NCI-H1436 (cell line): ENCODE results near the gene ATP1B2.
"Not testable (repeated sequence)": the region's sequence is repeated elsewhere in the genome, so short reads cannot be mapped to it uniquely, and the experiment has no call there.

Experiments used
- DNase-seq: peaks from one replicate; lab custom pipeline; 2025; lab: John Stamatoyannopoulos, UW

Gene ATP1B2

DNA sequence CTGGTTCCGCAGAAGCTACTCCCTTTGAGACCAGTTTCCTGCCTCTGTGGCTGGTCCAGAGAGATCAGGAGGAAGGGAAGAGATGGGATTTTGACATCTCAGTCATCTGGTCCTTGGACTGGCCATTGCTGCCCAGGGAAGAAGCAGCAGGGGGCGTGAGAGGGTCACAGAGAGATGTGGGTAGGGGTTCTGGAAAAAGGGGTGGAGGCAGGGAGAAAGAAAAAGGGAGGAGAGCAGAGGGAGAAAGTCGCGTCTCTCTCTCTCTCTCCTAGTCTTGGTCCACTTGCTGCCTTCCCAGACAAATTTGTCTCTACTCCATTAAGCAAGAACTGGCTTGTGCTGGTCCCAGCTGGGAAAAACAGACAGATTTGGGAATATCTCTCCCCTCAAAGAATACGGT is 16.3 kb upstream of the ATP1B2 start:
- DNase-seq = peak; percentile 37

DNA sequence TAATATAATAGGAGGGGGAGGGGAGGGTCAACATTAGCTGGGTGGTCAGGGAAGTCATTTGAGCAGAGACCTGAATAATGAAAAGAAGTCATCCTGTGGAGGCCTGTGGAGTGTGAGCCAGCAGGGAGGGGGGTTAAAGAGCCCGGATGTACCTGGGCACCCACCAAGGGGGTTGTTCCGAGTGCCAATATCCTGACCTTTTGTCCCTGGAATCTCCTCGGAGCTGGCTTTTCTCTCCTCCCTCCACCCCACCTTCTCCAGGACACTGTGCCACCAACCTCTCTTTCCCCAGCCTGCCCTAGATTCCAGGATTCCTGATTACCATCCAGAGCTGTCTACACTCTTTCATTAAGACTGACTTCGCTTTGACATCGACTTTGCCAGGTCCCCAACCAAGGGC is 14.6 kb upstream of the ATP1B2 start:
- no peak for DNase-seq

DNA sequence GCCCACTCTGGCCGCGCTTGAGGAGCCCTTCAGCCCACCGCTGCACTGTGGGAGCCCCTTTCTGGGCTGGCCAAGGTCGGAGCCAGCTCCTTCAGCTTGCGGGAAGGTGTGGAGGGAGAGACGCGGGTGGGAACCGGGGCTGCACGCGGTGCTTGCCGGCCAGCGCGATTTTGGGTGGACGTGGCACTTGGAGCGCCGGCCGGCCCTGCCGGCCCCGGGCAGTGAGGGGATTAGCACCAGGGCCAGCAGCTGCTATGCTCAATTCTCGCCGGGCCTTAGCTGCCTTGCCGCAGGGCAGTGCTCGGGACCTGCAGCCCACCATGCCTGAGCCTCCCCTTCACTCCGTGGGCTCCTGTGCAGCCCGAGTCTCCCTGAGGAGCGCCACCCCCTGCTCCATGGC is 9.9 kb upstream of the ATP1B2 start:
- no peak for DNase-seq

DNA sequence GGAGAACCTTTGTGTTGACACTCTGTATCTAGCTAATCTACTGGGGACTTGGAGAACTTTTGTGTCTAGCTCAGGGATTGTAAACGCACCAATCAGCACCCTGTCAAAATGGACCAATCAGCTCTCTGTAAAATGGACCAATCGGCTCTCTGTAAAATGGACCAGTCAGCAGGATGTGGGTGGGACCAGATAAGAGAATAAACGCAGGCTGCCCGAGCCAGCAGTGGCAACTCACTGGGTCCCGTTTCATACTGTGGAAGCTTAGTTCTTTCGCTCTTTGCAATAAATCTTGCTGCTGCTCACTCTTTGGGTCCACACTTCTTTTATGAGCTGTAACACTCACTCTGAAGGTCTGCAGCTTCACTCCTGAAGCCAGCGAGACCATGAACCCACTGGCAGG is 9.1 kb upstream of the ATP1B2 start:
- DNase-seq = not testable (repeated sequence)

GRCh38 chr17:7644775-7645174 is 6.0 kb upstream of the ATP1B2 start:
- DNase-seq = no peak

GRCh38 chr17:7646457-7646856 is 4.3 kb upstream of the ATP1B2 start:
- no peak for DNase-seq

DNA sequence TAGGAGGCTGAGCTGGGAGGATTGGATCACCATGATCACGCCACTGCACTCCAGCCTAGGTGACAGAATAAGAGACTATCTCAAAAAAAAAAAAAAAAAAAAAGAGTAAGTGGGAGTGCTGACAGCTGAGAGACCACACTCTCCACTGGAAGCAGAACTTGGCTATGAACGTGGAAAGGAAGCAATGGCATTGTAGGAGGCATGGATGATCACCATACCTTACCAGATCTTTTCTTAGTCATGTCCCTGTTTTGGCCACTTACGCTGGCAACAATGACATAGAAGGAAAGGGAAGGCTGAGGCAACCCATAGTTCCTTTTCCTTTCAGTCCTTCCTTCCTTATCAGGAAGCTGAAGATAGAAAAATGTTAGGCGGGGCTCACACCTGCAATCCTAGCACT is 3.7 kb upstream of the ATP1B2 start:
- DNase-seq = no peak

GRCh38 chr17:7651097-7651664 is 455 bp downstream of the ATP1B2 start:
- DNase-seq = no peak

DNA sequence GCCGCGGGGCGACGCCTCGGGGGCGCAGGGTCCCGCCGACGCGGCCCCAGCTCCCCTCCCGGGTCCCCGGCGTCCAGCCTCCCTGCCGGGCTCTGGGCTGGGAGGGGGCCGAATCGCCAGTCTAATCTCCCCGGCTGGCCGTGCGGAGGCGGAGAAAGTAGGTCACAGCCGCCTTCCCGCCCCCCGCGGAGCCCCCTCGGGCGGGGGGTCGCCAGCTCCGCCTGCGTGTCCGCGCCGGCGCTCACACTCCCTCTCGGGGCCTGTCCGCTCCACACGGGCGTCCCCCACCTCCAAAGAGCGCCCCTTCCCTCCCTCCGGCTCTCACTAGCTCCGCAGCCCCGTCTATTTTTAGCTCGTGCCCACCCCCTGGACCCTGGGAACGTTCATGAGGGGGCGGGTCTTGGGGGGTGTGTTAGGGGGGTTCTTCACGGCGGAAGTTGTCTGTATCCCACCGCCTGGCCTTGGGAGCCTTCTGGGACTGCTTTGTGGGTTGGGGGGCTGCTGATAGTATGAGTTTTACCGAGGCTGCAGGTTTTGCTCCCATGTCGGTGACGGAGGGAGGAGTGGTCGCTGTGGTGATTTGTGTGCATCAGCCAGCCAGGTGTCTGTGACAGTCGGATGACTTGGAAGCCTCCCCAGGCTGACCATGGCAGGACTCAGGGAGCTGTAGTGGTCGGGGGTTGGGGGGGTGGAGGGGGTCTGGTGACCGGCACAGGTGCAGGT is 1.1 kb downstream of the ATP1B2 start:
- no peak for DNase-seq

GRCh38 chr17:7652388-7653356 is 1.9 kb downstream of the ATP1B2 start:
- no peak for DNase-seq

DNA sequence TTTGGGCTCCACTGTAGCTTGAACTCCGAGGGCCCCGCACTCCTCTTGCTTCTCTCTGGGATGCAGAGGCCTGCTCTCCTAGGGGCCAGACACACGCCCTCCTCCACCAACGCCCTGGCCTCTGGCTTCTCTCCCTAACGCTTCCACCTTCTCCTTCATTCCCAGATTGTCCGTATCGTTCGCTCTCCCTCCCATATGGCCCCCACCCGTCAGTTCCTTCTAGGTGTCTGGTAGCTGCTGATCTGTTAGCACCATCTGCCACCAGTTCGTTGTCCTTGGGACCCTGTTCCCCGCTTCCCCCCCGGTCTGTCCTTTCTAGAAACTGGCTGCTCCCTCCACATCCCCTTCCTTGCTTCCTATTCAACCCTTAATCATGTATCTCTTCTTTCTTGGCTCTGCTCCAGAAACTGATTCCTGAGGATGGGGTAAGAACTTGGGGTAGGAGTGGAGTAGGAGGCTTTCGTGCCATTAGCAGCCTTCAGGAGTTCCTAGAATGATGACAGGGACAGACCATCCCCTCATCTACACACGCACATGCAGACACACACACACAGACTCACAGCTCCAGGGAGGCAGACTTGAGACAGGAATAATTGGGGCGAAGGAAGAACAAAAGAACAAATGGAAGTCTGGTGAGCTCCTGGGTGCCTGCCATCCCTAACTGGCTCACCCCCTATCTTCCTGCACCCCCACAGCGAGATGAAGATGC is 4.3 kb downstream of the ATP1B2 start:
- no peak for DNase-seq

GRCh38 chr17:7655541-7655840 is 4.8 kb downstream of the ATP1B2 start:
- no peak for DNase-seq

DNA sequence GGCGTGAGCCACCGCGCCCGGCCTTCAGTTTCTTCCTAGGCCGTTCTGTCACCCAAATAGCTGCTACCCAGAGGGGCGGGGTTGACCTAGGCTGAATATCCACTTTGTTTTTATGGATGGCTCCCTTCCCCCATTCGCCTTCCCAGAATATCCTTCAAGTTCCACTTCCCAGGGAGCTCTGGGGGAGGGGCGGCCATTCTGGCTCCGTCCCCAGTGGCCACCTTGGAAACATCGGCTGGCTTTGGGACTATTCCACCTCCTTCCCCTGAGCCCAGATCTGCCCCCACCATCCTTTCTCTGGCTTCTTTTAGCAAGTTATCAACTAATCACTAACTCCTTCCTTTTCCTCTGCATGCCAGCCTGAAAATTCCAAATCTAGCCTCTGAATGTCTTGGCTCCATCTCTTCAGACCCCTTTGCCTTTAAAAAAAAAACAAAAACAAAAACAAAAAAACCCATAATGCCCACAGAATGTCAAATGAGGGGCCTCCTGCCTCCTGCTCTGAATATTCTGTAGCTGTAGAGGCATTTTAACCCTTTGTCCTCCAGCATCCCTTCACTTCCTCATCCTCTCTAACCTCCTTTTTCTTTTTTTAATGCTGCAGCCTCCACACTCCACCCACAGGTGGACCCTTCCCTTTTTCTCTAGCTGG is 6.4 kb downstream of the ATP1B2 start:
- no peak for DNase-seq

GRCh38 chr17:7667656-7668406 is 17.1 kb downstream of the ATP1B2 start:
- DNase-seq = no peak

DNA sequence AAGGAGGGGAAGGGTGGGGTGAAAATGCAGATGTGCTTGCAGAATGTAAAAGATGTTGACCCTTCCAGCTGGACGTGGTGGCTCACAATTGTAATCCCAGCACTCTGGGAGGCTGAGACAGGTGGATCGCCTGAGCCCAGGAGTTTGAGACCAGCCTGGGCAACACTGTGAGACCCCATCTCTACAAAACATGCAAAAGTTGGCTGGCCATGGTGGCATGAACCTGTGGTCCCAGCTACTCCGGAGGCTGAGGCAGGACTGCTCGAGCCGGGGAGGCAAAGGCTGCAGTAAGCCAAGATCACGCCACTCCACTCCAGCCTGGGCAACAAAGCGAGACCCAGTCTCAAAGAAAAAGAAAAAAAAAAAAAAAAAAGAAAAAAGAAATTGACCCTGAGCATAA is 17.8 kb downstream of the ATP1B2 start:
- DNase-seq = no peak

GRCh38 chr17:7673239-7673638 is 22.5 kb downstream of the ATP1B2 start:
- no peak for DNase-seq

GRCh38 chr17:7674934-7675333 is 24.2 kb downstream of the ATP1B2 start:
- no peak for DNase-seq

- no peak for DNase-seq
Measured at GRCh38 chr17:7676533-7676932, 25.8 kb downstream of the ATP1B2 start.

DNA sequence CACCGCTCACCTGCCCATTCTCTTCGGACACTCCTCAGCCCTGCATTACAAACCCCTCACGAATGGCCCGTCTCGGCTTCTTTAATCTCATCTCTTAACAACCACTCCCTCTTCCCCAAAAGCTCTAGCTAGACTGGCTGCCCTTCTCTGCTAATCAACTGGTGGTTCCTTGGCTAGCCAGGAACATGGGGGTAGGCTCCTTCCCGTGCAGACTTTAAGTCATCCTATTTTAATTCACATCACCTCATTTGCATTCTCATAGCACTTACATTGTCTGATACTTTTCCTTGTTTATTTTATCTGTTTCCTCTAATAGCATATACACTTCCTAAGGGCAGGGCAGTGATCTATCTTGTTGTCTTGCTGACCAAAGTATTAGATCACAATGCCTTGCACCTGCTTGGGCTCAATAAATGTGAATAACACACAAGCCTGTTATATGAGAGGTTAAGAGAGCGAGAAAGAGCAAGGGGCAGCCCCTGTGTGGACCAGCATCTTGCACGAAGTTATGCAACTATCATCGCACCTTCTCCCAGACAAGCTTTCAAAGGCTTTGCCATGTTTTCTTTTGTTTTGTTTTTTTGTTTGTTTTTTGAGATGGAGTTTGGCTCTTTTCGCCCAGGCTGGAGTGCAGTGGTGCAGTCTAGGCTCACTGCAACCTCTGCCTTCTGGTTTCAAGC is 26.8 kb downstream of the ATP1B2 start:
- no peak for DNase-seq

DNA sequence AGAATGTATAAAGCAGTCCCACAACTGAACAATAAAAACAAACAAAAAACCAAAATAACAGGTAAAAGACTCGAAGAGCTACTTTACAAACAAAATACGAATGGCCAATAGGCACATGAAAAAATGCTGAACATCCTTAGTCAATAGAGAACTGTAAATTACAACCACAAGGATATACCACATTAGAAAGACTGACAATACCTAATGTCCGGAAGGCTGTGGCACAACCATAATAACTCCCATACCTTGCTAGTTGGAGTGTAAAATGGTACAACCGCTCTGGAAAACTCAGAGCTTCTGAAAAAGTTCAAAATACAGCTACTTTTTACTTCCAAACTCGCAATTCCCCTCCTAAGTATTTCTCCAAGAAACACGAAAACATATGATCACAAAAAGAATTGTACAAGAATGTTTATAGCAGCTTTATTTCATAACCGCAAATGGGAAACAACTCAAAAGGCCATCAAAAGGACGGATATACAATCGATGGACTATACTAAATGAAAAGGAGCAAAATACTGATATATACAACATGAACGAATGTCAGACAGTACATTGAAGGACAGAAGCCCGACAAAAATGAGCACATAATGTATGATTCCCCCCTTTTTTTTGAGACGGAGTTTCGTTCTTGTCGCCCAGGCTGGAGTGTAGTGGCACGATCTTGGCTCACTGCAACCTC is 34.3 kb downstream of the ATP1B2 start:
- no peak for DNase-seq
